Measurements from ENCODE around the gene IQCH.
"Not testable (repeated sequence)": the region's sequence is repeated elsewhere in the genome, so short reads cannot be mapped to it uniquely, and the experiment has no call there.

Gene IQCH

DNA sequence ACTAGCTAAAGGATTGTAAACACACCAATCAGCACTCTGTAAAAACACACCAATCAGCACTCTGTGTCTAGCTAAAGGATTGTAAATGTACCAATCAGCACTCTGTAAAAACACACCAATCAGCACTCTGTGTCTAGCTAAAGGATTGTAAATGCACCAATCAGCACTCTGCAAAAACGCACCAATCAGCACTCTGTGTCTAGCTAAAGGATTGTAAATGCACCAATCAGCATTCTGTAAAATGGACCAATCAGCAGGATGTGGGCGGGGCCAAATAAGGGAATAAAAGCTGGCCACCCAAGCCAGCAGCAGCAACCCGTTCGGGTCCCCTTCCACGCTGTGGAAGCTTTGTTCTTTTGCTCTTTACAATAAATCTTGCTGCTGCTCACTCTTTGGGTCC, 8.0 kb upstream of the IQCH start:
- DNase-seq (ENCODE audit: low spot score), result not testable (repeated sequence)

DNA sequence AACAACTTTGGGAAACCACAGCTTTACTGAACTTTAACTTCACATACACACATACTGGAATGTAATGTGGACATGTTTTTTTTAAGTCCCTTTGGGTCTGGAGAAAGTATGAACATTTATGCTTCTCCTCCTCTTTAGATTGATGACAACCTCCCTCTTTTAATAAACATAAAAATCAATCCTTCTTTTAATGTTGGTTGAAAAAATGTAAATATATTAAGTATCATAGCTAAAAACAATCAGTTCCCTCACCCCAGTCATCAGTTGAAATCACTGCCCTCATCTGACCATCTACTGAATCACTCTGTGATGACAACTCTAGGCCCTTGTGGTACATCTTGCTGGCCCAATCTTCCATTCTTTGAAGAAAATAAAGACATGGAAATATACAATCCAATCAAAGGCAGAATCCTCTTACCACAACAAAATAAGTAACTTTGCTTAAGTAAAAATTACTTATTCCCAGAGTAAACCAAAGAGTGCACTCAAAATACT, 6.5 kb upstream of the IQCH start:
- DNase-seq (ENCODE audit: low spot score), result peak; percentile 17

DNA sequence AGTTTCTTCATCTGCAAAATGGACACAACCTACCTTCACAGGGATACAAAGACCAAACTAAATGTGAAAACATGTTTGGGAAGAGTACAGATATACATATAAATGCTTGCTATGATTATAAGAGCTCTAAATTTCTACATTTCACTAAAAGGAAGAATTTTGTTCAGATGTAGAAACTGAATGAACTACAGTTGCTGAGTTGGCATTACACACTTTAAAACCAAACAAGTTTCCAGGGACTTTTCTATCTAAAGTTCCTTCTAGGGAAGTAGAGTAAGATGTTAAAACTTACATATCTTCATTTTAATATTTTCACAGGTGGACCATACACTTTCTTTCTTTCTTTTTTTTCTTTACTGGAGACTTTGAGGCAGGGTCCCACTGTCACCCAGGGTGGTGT, 4.8 kb upstream of the IQCH start:
- no peak for DNase-seq (ENCODE audit: low spot score)

GRCh38 chr15:67251318-67251717, 3.3 kb upstream of the IQCH start:
- no peak for DNase-seq (ENCODE audit: low spot score)

- no peak for DNase-seq (ENCODE audit: low spot score)
Observed at GRCh38 chr15:67253101-67253500, 1.5 kb upstream of the IQCH start.

DNA sequence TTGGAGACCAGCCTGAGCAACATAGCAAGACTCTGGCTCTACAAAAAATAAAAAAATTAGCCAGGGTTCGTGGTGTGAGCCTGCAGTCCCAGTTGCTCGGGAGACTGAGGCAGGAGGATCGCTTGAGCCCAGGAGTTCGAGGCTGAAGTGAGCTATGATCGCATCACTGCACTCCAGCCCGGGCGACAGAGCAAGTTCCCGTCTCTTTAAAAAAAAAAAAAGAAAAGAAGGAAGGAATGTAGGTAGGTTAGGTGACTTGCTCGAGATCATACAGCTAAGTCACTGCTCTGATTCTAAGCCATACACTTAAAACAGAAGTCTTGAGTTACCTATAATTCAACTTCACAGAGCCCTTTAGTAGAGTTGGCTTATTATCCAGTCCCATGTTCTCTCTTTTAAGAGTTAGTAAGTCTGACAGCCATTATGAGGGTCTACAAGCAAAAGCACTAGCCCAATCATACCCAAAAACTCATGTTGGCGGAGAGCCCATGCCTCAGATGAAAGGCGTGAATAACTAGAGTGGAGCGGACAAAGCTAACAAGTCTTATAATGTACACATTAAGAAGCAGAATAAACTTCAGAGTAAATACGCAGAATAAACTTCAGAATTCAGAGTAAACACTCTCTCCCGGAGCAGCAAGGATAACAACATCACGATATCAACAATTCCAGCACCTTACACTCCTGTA, 893 bp upstream of the IQCH start:
- DNase-seq (ENCODE audit: low spot score), result peak; percentile 21

- DNase-seq (ENCODE audit: low spot score), result no peak
Observed at GRCh38 chr15:67256051-67256450, 1.5 kb downstream of the IQCH start.

- not testable (repeated sequence) for DNase-seq (ENCODE audit: low spot score)
Observed at GRCh38 chr15:67258412-67258811, 3.8 kb downstream of the IQCH start.

- no peak for DNase-seq (ENCODE audit: low spot score)
Observed at GRCh38 chr15:67259379-67259778, 4.8 kb downstream of the IQCH start.

- DNase-seq (ENCODE audit: low spot score), result no peak
Observed at GRCh38 chr15:67259806-67260205, 5.2 kb downstream of the IQCH start.

DNA sequence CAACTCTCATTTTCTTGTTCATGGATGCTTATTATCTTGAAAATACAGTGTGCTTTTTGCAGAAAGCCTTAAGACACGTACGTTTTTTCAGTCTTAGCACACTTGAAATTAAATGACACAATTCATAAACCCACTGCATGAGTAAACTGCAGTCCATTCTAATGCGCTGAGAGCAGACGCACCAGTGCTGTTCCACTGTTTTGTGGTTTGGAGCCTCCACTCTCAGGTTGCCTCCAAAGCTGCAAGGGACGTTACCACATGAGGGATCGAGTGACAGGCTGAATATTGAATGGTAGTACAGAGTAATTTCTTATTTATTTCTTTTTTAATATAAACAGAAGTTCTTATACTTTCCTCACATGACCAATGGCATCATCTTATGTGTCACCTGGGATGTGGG, 12.3 kb downstream of the IQCH start:
- DNase-seq (ENCODE audit: low spot score), result no peak

DNA sequence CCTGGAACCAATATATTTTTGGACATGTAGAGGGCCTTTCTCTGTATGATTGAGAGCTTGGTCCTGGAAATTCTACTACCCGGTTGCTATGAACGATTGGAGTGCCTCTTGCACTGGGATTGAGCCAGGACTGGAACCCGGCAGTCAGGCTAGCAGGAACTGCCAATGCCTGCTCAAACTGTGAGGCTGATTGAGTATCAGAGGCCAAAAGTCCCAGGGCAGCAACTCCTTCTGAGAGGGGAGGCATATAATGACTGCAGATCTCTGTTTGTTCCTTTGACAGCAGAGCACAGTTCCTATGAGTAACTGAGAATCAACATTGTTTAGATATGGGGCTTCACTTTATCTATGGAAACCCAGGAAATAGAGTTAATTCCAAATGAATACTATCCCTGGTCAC, 12.9 kb downstream of the IQCH start:
- DNase-seq (ENCODE audit: low spot score), result no peak

DNA sequence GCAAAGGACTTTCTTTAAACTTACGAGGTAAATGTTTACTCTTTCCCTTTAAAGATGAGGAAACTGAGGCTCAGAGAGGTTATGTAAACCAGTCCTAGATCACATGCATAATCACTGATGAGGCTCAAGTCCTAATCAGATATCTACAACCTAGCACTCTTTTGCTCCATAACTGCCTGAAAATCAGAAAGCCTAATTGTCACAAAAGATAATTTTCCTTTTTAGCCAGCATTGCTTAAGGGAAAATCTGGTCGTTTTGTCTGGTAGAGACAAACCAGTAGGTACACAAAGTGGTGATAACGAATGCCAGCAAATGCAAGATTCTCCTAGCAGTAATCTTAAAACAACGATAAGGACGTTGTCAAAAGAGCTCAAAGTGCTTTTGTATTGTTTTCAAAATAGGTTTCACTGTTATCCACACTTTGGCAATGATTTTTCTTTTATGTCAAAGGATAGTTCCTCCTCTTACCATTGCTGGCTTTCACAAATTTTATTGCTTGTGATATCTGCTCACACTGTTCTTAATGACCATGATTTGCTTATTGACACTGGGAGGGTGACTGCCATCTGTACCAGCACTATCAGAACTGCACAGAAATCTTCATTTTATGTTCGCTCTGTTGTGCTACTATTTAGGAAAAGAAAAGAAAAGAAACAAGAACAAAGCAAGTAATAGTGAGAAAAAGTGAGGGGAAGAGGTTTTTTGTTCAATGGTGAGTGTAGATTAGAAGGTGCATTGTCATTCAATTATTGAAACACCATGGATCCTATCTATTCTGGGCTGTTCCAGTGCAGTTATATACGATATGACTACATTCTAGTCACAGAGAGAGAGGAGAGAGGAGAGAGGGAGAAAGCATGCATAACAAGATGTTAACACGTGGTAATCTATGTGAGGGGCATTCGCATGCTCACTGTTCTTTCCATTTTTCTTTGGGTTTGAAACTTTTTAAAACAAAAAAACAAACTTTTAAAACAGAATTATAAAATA, 13.7 kb downstream of the IQCH start:
- no peak for DNase-seq (ENCODE audit: low spot score)

- DNase-seq (ENCODE audit: low spot score), result no peak
Observed at GRCh38 chr15:67274236-67274635, 19.6 kb downstream of the IQCH start.

GRCh38 chr15:67276666-67277065, 22.1 kb downstream of the IQCH start:
- DNase-seq (ENCODE audit: low spot score), result no peak

DNA sequence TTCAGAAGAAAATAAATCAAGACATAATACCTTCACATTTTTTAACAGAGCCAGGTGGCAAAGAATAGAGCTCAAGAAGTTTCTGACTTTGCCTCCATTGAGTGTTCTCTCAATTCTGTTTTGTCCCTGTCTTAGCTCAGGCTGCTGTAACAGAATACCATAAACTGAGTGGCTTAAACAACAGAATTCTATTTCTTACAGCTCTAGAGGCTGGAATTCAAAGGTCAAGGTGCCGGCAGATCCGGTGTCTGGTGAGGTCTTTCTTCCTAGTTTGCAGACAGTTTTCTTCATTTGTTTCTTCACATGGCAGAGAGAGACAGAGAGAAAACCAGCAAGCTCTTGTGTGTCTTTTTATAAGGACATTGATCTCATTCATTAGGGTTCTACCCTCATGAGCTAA, 25.6 kb downstream of the IQCH start:
- no peak for DNase-seq (ENCODE audit: low spot score)

DNA sequence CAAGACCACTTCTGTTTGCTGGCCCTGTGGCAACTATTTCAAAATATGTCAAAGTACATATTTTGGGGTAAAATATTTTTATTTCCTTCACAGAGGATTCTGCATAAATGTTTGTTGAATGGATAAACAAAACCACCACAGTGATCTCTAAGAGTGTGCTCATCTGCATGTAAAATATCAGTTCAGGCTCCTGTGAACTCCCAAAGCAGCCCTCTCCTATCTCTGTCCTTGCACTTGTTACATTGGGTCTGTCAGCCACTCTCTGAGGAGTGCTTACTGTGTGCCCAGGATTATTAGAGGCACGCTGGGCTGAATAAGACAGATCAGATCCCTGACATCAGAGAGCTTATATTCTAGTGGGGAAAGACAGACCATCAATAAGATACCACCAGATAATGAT, 27.1 kb downstream of the IQCH start:
- DNase-seq (ENCODE audit: low spot score), result no peak

DNA sequence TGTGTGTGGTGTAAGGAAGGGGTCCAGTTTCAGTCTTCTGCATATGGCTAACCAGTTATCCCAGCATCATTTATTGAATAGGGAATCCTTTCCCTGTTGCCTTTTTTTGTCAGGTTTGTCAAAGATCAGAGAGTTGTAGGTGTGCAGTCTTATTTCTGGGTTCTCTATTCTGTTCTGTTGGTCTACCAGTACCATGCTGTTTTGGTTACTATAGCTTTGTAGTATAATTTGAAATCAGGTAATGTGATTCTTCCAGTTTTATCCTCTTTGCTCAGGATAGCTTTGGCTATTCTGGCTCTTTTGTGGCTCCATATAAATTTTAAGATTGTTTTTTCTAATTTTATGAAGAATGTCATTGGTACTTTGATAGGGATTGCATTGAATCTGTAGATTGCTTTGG, 31.0 kb downstream of the IQCH start:
- DNase-seq (ENCODE audit: low spot score), result not testable (repeated sequence)

- not testable (repeated sequence) for DNase-seq (ENCODE audit: low spot score)
Observed at GRCh38 chr15:67286400-67286799, 31.8 kb downstream of the IQCH start.

DNA sequence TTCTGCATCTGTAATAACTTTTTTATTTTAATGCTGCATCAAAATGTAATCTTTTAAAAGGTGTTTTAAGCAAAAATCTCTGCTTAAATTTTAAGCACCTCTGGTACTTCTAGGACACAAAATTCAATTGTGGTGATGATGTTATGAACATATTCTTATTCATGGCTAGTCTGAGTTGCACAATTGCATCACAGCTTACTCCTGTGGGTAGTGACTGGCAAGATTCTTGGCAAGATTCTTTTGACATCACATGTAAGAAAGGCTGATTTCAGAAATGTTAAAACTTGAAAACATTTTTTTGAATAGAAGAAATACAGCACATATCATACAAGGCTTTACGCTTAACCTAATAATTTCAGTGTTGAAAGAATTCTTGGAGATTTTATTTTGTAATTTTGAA, 35.7 kb downstream of the IQCH start:
- DNase-seq (ENCODE audit: low spot score), result no peak

GRCh38 chr15:67296188-67296587, 41.6 kb downstream of the IQCH start:
- DNase-seq (ENCODE audit: low spot score), result no peak

- DNase-seq (ENCODE audit: low spot score), result no peak
Observed at GRCh38 chr15:67296684-67297083, 42.1 kb downstream of the IQCH start.
